ENCODE results near the gene CCDC171. TPM values are rescaled to one million over a fixed set of nuclear protein-coding genes. Genes with fewer than 3 reads are reported as not detected.

Gene CCDC171
- total RNA-seq, 2 donors from 2014 or later: 2.3 to 4.7 TPM

DNA sequence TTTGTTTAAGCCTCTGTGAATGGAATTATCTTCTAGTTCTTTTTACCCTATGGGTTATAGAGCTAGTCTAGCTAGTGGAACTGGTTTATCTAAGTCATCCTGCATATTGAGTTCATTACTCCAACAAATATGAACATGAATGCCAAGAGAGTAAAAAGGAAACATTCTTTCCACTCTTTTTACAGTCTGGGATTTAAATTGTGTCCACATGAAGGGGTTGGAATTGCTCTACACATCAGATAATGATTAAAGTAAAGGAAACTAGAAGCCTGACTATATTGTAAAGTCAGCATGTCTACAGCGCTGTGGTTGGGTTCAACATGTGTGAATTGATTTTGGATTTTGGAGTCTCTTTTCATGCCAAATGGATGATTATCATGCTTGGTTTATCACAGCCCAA lies 173.1 kb downstream of the CCDC171 start:
- ATAC-seq: no peak
- Histone ChIP-seq H3K4me1 (no peaks in the 10 kb centered on the region), H3K36me3 (replicated peaks in 1 of 2; ENCODE audit: insufficient read depth in 1 of 2, low read depth in 2 of 2) (peaks cover 0 to 3% of the 10 kb centered on the region in 2 donors), H3K4me3 (no peak overlapping the region), H3K27me3 (no peaks in the 10 kb centered on the region), H3K9me3 (no peaks in the 10 kb centered on the region), H3K27ac (no peak overlapping the region)
- WGBS, 2 donors: 95 to 96% methylated on average over 1 of the region's 1 CpG
- DNase-seq: no peak
- intact Hi-C loops (cut with DNase I): no loop called here
- TF ChIP-seq, protein P1, sequence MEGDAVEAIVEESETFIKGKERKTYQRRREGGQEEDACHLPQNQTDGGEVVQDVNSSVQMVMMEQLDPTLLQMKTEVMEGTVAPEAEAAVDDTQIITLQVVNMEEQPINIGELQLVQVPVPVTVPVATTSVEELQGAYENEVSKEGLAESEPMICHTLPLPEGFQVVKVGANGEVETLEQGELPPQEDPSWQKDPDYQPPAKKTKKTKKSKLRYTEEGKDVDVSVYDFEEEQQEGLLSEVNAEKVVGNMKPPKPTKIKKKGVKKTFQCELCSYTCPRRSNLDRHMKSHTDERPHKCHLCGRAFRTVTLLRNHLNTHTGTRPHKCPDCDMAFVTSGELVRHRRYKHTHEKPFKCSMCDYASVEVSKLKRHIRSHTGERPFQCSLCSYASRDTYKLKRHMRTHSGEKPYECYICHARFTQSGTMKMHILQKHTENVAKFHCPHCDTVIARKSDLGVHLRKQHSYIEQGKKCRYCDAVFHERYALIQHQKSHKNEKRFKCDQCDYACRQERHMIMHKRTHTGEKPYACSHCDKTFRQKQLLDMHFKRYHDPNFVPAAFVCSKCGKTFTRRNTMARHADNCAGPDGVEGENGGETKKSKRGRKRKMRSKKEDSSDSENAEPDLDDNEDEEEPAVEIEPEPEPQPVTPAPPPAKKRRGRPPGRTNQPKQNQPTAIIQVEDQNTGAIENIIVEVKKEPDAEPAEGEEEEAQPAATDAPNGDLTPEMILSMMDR (IDR thresholded peaks at IDR 0.05): no peak
- no peak for TF ChIP-seq POLR2A (IDR thresholded peaks at IDR 0.05)

DNA sequence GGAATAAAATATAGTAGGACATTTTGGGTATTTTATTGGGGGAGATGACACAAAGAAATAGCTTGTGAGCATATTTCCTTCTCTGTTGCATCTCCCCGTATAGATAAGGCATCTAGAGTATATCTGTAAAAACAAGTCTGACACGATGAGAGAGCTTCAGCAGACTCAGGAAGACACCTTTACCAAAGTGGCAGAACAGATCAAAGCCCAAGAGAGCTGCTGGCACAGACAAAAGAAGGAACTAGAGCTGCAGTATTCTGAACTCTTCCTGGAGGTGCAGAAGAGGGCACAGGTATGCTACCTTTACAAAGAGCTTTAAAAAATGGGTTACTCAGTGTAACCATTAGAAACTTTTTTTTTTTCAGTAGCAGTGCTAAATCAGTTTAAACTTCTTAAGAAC lies 176.7 kb downstream of the CCDC171 start:
- DNase-seq (no peak), ATAC-seq (no peak)
- Histone ChIP-seq H3K9me3 (no peaks in the 10 kb centered on the region), H3K4me1 (no peaks in the 10 kb centered on the region), H3K27ac (no peak overlapping the region), H3K36me3 (replicated peaks in 1 of 2; ENCODE audit: insufficient read depth in 1 of 2, low read depth in 2 of 2) (peaks cover 0 to 3% of the 10 kb centered on the region in 2 donors), H3K27me3 (no peaks in the 10 kb centered on the region), H3K4me3 (no peak overlapping the region)
- intact Hi-C loops (cut with DNase I): no loop called here
- TF ChIP-seq, protein P1 (IDR thresholded peaks at IDR 0.05): no peak
- TF ChIP-seq POLR2A (IDR thresholded peaks at IDR 0.05): no peak
- 81 to 84% methylated on average over 2 of the region's 2 CpGs for WGBS, 2 donors

DNA sequence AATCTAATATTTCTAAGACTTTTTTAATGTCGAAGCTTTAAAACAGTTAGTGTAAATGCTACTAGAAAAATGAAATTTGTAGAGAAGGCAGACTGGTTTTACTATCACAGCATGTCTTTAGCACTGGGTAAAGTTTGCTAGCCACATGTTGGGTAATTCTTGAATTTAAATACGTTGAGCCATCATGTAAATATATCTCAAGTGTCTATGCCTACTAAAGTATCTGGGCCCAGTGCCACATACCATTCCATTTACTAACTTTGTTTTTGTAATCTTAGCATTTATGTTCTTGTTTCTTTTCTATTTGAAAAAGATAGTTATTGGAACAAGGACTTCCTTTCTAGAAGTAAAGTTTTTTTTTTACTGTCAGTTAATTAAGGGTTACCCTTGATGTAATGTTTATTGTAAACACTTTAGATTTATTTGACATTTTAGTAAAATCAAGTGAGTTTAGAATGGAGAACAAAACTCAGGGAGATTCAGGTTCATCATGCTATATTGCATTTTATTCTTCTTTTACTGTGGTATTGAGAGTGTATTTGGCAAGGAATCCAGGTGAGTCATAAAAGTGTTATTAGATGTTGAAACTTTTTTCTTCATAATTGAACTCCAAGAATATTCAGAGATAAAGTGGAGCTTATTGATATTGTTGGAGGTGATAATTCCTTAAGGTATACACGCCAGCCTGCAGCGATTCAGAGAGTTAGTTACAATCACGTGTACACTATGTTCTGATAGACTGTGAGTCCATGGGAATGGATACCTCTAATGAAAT lies 182.4 kb downstream of the CCDC171 start:
- Histone ChIP-seq H3K27ac (no peak overlapping the region), H3K4me3 (no peak overlapping the region), H3K36me3 (replicated peaks in 1 of 2; ENCODE audit: insufficient read depth in 1 of 2, low read depth in 2 of 2) (no peaks in the 10 kb centered on the region), H3K27me3 (no peaks in the 10 kb centered on the region), H3K4me1 (no peaks in the 10 kb centered on the region), H3K9me3 (no peaks in the 10 kb centered on the region)
- WGBS, 2 donors: 68 to 81% methylated on average over 5 of the region's 5 CpGs
- intact Hi-C loops (cut with DNase I): no loop called here
- no peak for DNase-seq
- ATAC-seq: no peak
- no peak for TF ChIP-seq POLR2A (IDR thresholded peaks at IDR 0.05)
- TF ChIP-seq, protein P1 (IDR thresholded peaks at IDR 0.05): no peak

DNA sequence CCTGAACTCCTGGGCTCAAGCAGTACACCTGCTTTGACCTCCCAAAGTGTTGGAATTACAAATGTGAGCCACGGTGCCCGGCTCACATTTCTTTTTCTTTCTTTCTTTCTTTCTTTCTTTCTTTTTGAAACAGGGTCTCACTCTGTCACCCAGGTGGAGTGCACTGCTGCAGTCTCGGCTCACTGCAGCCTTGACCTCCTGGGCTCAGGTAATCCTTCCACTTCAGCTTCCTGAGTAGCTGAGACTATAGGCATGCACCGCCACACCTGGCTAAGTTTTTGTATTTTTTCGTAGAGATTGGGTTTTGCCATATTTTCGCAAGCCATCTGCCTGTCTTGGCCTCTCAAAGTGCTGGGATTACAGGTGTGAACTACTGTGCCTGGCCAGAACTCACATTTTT lies 183.7 kb downstream of the CCDC171 start:
- Histone ChIP-seq H3K27me3 (no peaks in the 10 kb centered on the region), H3K4me1 (no peaks in the 10 kb centered on the region), H3K4me3 (no peak overlapping the region), H3K9me3 (no peaks in the 10 kb centered on the region), H3K36me3 (replicated peaks in 1 of 2; ENCODE audit: insufficient read depth in 1 of 2, low read depth in 2 of 2) (no peaks in the 10 kb centered on the region), H3K27ac (no peak overlapping the region)
- 91 to 93% methylated on average over 6 of the region's 6 CpGs for WGBS, 2 donors
- DNase-seq (no peak), ATAC-seq (no peak)
- TF ChIP-seq, protein P1 (IDR thresholded peaks at IDR 0.05): no peak
- no peak for TF ChIP-seq POLR2A (IDR thresholded peaks at IDR 0.05)
- intact Hi-C loops (cut with DNase I): no loop called here

DNA sequence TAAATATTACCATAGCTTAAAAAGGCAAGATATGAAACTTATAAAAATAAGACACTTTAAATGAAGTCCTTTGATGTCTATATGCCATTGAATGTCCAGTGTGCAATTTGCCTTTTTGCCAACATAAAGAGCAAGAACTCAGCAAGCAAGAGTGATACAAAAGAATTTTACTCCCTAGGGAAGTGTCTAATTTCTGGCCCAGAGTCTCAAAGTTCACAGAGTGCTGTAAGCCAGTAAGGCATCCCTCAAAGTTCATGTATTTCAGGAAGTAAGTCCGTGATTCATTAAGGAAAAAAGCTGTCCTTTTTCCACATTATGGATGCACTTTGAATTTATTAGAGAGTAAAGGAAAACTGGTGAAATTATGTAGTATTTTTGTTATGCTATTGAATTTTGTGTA lies 185.2 kb downstream of the CCDC171 start:
- Histone ChIP-seq H3K27ac (no peak overlapping the region), H3K9me3 (no peaks in the 10 kb centered on the region), H3K27me3 (no peaks in the 10 kb centered on the region), H3K36me3 (replicated peaks in 1 of 2; ENCODE audit: insufficient read depth in 1 of 2, low read depth in 2 of 2) (no peaks in the 10 kb centered on the region), H3K4me1 (no peaks in the 10 kb centered on the region), H3K4me3 (no peak overlapping the region)
- DNase-seq: no peak
- TF ChIP-seq, protein P1 (IDR thresholded peaks at IDR 0.05): no peak
- TF ChIP-seq POLR2A (IDR thresholded peaks at IDR 0.05): no peak
- 76 to 81% methylated on average over 1 of the region's 1 CpG for WGBS, 2 donors
- ATAC-seq: no peak
- intact Hi-C loops (cut with DNase I): no loop called here
